Activated T-helper 1 cell treated with Interleukin-2 at 50 U/mL for 16 hours (primary cell): ENCODE results near the gene MRPS2.
"Not testable (repeated sequence)": the region's sequence is repeated elsewhere in the genome, so short reads cannot be mapped to it uniquely, and the experiment has no call there.

Experiments
- DNase-seq: peaks from one replicate; pipeline ENCODE4 v3.0.0-alpha.2; 2020; ENCODE audit warnings: low read depth

The MRPS2 gene

GRCh38 chr9:135501261-135502167 lies 1.0 kb downstream of the MRPS2 start:
- no peak for DNase-seq

- DNase-seq = no peak
Observed at GRCh38 chr9:135502168-135502872, 1.8 kb downstream of the MRPS2 start.

GRCh38 chr9:135502873-135503321 lies 2.4 kb downstream of the MRPS2 start:
- no peak for DNase-seq

GRCh38 chr9:135503371-135504261 lies 3.1 kb downstream of the MRPS2 start:
- DNase-seq = no peak

- DNase-seq = no peak
Observed at GRCh38 chr9:135504262-135505243, 4.1 kb downstream of the MRPS2 start.

GRCh38 chr9:135505406-135506187 lies 5.1 kb downstream of the MRPS2 start:
- no peak for DNase-seq

- no peak for DNase-seq
Observed at GRCh38 chr9:135506327-135507103, 6.0 kb downstream of the MRPS2 start.

GRCh38 chr9:135507104-135508035 lies 6.9 kb downstream of the MRPS2 start:
- DNase-seq = no peak

- no peak for DNase-seq
Observed at GRCh38 chr9:135508211-135508820, 7.8 kb downstream of the MRPS2 start.

- DNase-seq = no peak
Observed at GRCh38 chr9:135509458-135509857, 9.0 kb downstream of the MRPS2 start.

- no peak for DNase-seq
Observed at GRCh38 chr9:135512241-135512603, 11.7 kb downstream of the MRPS2 start.

GRCh38 chr9:135512904-135513303 lies 12.4 kb downstream of the MRPS2 start:
- no peak for DNase-seq

GRCh38 chr9:135513351-135513846 lies 12.9 kb downstream of the MRPS2 start:
- DNase-seq = no peak

- DNase-seq = not testable (repeated sequence)
Observed at GRCh38 chr9:135513906-135514305, 13.4 kb downstream of the MRPS2 start.

GRCh38 chr9:135514342-135515082 lies 14.0 kb downstream of the MRPS2 start:
- no peak for DNase-seq

GRCh38 chr9:135515083-135515951 lies 14.8 kb downstream of the MRPS2 start:
- DNase-seq = no peak
